Activated CD8-positive, alpha-beta T cell treated with anti-CD3 and anti-CD28 coated beads for 36 hours (primary cell): ENCODE measurements around the gene EPAS1. TPM values are rescaled to one million over a fixed set of nuclear protein-coding genes. Genes with fewer than 3 reads are reported as not detected.

ENCODE experiments used
- ATAC-seq: fragments of 200-7000 bp; cut with Tn5 transposase; one replicate; pipeline ENCODE4 v1.10.0; 2021; ENCODE audit warnings: mild to moderate bottlenecking, moderate library complexity
- CTCF ChIA-PET: fragments of 350-600 bp; sonication (Branson Sonifier 250); formaldehyde crosslinking; loops from one replicate; lab custom pipeline; 2021; ENCODE audit warnings: antibody characterized with exemption; lab: Charles Lee
- POLR2A ChIA-PET: fragments of 350-600 bp; sonication (Branson Sonifier 250); formaldehyde crosslinking; loops from one replicate; lab custom pipeline; 2021; ENCODE audit warnings: antibody characterized with exemption; lab: Charles Lee
- DNase-seq: peaks from one replicate; pipeline ENCODE4 v3.0.0-alpha.2; 2020
- H3K27ac Mint-ChIP-seq: one replicate; pipeline ENCODE4 v1.8.0; 2021; ENCODE audit warnings: mild to moderate bottlenecking, mixed read lengths
- H3K27me3 Mint-ChIP-seq: one replicate; pipeline ENCODE4 v1.8.0; 2021; ENCODE audit warnings: mixed read lengths
- H3K36me3 Mint-ChIP-seq: one replicate; pipeline ENCODE4 v1.8.0; 2021; ENCODE audit warnings: low read depth, mixed read lengths
- H3K4me1 Mint-ChIP-seq: one replicate; pipeline ENCODE4 v1.8.0; 2021; ENCODE audit warnings: low read depth, mixed read lengths
- H3K4me3 Mint-ChIP-seq: one replicate; pipeline ENCODE4 v1.8.0; 2021; ENCODE audit warnings: mild to moderate bottlenecking, moderate library complexity, mixed read lengths
- H3K9me3 Mint-ChIP-seq: one replicate; pipeline ENCODE4 v1.8.0; 2021; ENCODE audit warnings: mixed read lengths
- intact Hi-C: fragments of 100-400 bp; cut with micrococcal nuclease; formaldehyde crosslinking; loops from one replicate; pipeline ENCODE4 v1.10.0; 2022
- total RNA-seq, 2 experiments: library from RNA; stranded (reverse); gene quantifications; one replicate each; pipeline ENCODE4 v1.2.3, GENCODE V29; 2021
- TF ChIP-seq, protein P1 (sequence below): fragments of 200-600 bp; IDR thresholded peaks from one replicate; pipeline ENCODE4 v1.8.0; 2022; ENCODE audit warnings: antibody characterized with exemption, mild to moderate bottlenecking

EPAS1 gene
- total RNA-seq, 2 experiments from 2014 or later: 8.3 to 12.2 TPM

DNA sequence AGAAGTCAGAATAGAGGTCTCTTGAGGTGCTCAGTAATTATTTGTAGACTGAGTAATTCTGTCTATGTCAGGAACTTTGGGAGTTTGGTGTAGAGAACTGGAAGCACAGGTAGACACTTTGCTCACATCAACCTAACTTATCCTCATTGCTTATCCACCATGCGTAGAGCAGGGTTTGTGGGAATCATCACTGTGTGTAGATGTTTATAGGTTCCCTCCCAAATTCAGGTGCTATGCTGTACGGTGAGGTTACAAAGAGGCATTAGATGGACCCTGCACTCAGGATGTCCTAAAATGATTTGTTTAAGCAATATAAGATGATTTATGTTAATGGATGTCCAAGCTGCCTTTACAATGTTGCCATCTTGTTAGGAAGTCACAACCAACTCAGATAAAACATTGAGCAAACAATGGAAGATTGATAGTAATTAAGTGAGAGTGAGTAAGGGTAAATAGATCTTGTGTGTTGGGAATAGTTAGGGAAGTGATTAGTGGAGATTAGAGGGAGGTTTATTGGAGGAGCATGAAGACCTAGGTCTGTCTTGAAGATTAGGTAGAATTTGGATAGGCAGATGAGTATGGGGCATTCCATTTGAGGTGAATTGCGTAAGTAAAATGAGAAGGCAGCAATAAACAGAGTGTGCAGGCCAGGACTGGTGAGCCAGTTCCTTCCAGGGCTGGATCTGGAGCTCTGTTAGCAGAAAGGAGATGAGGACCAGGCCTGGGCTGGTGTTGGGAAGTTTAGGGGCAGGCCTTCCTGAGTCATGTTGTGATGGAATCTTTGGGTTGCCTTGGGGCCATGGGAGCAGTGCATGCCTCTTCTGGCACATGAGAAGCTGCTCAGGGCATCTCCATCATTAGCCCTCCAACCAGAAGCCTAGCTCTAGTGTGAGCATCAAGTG is 12.1 kb downstream of the EPAS1 start:
- no peaks in the 10 kb centered on the region for H3K36me3 Mint-ChIP-seq
- DNase-seq: no peak
- intact Hi-C loops: no loop called here
- peaks cover 15% of the 10 kb centered on the region for H3K4me1 Mint-ChIP-seq
- POLR2A ChIA-PET: interaction anchor here (1.0 kb wide), 1 partner anchor 223 kb away, joined by 3 read pairs; no protein-coding TSS in a partner anchor
- no peak overlapping the region for H3K27ac Mint-ChIP-seq
- CTCF ChIA-PET: interaction anchor here (0.6 kb wide), 1 partner anchor 25 kb away, joined by 3 read pairs; no protein-coding TSS in a partner anchor
- ATAC-seq: no peak
- TF ChIP-seq, protein P1, sequence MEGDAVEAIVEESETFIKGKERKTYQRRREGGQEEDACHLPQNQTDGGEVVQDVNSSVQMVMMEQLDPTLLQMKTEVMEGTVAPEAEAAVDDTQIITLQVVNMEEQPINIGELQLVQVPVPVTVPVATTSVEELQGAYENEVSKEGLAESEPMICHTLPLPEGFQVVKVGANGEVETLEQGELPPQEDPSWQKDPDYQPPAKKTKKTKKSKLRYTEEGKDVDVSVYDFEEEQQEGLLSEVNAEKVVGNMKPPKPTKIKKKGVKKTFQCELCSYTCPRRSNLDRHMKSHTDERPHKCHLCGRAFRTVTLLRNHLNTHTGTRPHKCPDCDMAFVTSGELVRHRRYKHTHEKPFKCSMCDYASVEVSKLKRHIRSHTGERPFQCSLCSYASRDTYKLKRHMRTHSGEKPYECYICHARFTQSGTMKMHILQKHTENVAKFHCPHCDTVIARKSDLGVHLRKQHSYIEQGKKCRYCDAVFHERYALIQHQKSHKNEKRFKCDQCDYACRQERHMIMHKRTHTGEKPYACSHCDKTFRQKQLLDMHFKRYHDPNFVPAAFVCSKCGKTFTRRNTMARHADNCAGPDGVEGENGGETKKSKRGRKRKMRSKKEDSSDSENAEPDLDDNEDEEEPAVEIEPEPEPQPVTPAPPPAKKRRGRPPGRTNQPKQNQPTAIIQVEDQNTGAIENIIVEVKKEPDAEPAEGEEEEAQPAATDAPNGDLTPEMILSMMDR: no peak
- H3K9me3 Mint-ChIP-seq: no peaks in the 10 kb centered on the region
- H3K27me3 Mint-ChIP-seq: peaks cover 39% of the 10 kb centered on the region
- H3K4me3 Mint-ChIP-seq: no peak overlapping the region

DNA sequence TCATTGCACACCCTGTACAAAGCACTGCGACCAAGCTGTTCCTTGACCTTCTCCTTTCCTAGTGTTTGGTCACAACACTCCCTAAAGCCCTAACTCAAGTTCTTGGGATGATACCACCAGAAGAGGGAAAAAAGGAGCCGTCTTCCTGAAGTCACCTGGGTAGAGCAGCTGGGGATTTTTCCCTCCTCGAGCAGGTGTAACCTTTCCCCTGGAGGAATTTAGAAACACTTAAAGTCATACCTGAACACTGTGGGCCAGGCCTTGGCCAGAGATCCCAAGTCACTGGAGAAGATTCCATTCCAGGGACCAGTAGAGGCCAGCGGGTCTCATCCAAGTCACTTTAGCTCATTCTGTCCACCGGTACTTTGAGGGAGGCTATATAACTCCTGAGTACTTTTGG is 13.2 kb downstream of the EPAS1 start:
- Mint-ChIP-seq H3K27me3 (peaks cover 30% of the 10 kb centered on the region), H3K36me3 (no peaks in the 10 kb centered on the region), H3K9me3 (no peaks in the 10 kb centered on the region), H3K4me1 (peaks cover 8% of the 10 kb centered on the region), H3K27ac (no peak overlapping the region), H3K4me3 (no peak overlapping the region)
- no peak for DNase-seq
- intact Hi-C loops: no loop called here
- ChIA-PET POLR2A (no interaction called here), CTCF (interaction anchor here (0.5 to 1.7 kb wide), 2 partner anchors 15 to 21 kb away, joined by 3 to 4 read pairs; no protein-coding TSS in a partner anchor)
- TF ChIP-seq, protein P1: no peak
- ATAC-seq: no peak

DNA sequence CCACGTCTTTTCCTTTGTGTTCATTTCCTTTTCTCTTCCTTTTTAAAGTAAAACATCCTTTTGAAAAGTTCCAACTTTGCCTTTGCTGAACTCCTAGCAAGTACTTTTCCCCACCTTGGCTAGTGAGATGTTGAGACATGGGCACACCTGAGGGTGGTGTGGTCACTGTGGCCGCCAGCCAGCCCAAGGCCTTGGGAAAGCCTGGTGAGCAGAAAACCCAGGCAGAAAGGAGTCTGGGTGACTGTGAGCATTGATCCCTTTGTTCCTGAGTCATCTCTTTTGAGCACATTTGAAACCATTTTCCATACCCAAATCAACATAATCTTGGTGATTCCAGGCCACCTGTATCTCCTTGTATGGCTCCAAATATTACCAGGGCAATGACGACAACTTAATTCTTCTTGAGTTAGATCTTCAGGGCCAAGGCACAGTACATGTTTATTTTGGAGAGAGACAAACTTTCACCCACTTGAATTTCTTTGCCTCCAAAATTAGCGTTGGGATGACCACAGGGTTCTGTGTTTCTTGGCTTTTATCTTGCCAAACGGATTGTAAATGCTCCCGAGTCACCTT is 14.5 kb downstream of the EPAS1 start:
- Mint-ChIP-seq H3K4me1 (peaks cover 4% of the 10 kb centered on the region), H3K27me3 (peaks cover 25% of the 10 kb centered on the region), H3K4me3 (no peak overlapping the region), H3K36me3 (no peaks in the 10 kb centered on the region), H3K27ac (no peak overlapping the region), H3K9me3 (no peaks in the 10 kb centered on the region)
- ATAC-seq: no peak
- ChIA-PET POLR2A (no interaction called here), CTCF (interaction anchor here (1.7 kb wide), 1 partner anchor 14 kb away, joined by 4 read pairs; no protein-coding TSS in a partner anchor)
- DNase-seq: no peak
- intact Hi-C loops: no loop called here
- TF ChIP-seq, protein P1: no peak

DNA sequence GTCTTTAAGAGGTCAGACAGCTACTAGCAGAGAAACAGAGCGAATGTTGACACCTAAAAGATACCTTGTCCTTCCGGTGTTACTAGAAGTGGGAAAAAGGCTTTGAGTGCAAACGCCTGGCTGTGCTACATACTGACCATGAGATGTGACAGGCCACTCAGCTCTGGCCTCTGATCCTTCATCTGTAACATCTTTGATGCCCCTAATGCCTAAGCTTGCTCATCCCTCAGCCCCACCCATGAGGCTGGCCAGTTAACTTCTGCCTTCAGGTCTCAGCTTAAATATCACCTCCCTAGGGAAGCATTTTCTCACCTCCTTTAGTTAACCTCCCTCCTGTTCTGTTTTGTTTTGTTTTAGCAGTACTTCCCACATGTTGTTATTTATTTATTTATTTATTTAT is 15.9 kb downstream of the EPAS1 start:
- ChIA-PET POLR2A (no interaction called here), CTCF (no interaction called here)
- H3K4me3 Mint-ChIP-seq: no peak overlapping the region
- peaks cover 17% of the 10 kb centered on the region for H3K27me3 Mint-ChIP-seq
- intact Hi-C loops: no loop called here
- TF ChIP-seq, protein P1: no peak
- no peaks in the 10 kb centered on the region for H3K36me3 Mint-ChIP-seq
- DNase-seq (no peak), ATAC-seq (no peak)
- peaks cover 6% of the 10 kb centered on the region for H3K4me1 Mint-ChIP-seq
- H3K9me3 Mint-ChIP-seq: no peaks in the 10 kb centered on the region
- H3K27ac Mint-ChIP-seq: no peak overlapping the region
